GM19372 (cell line): ENCODE measurements around the gene LPCAT1.

Experiments
- ATAC-seq: cut with Tn5 transposase; IDR thresholded peaks from one replicate; pipeline ENCODE4 v1.9.1; 2021; ENCODE audit warnings: mild to moderate bottlenecking, low read depth, moderate library complexity; ENCODE audit not compliant: unreplicated experiment

LPCAT1 gene

DNA sequence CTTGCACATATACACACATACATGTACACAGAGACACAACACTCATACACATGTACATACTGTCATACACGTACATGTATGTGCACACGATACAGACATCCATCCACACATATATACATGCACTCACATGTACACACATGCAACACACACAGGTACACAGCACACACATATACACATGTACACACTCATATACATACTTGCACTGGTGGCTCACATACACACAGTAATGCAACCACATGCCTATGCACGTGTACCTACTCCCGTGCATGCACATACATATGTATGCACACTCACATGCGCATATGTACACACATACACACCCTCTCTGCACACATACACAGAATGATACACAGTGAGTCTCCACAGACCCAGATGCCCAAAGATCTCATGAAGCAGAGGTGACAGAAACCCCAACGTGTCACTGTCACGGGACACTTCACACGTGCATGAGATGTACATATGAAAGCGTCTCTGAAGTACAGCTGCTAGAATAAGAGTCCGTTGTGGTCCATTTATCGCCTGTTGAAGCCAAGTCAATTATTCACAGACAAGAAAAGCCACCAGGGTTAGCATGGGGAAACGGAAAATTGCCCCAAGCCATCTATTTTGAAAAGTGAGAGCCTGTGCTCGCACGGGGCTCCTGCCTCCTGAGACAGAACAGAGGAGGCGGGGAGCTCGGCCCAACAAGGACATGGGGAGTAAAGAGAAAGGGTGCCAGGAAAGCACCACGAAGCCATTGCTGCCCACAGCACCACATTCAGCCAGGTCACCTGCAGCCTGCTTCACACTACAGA lies 24.9 kb downstream of the LPCAT1 start:
- ATAC-seq: peak; percentile 38

DNA sequence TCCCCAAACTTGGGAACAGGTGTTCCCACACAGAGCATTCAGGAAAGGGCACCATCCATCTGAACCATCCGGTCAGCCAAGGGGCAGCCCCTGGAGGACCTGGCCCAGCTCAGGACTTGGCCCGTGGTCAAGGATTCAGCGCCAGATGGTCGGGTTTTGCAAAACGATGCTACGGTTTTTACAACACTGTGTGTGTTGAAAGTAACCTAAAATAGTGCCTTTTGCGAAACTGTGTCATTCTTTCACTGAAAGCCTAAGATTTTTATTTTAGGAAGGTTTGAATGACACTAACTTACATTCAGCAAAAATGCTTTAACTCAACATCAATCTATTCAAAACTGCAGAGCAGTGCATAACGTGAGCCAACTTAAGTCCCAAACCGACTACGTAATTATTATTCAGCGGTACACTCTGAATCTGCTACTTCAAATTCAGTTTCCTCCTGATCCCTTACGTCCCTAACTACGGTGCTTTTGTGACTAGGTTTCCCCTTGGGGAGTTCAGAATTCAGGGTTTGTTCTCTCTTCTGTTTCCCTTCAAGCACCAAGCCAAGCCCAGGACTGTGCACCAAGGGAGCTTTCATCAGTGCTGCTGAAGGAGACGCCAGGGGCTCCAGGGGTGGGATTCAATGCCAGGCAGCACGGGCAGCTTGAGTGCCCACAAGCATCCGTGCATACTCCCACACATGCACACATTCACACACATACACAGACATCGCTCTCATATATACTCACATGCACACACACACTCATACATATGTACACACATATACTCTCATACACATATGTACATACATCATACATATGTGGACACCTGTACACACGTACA lies 25.8 kb downstream of the LPCAT1 start:
- no peak for ATAC-seq

DNA sequence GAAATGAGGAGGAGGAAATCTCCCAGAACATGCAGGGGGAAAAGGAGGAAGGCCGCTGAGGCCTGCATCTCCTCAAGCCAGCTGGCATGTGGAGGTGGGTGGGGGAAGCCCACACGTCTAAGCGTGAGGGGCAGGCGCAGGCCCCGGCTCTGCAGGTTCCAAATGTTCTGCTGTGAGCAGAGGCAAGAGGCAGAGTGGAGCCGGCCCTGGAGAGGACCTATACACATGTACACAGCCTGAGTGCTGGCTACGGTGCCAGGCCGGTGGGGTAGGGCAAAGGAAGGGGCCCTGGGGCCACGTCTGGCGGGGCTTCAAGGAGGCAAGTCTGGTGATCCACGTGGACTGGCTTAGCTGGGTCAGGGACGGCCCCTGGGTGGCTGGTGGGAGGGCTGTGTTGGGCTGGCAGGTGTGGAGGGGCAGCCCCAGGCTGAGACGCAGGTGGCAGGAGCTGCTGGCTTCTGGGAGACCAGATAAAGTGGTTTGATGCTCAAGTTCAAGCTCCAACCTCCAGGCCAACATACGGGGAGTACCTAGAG lies 26.4 kb downstream of the LPCAT1 start:
- ATAC-seq: no peak

DNA sequence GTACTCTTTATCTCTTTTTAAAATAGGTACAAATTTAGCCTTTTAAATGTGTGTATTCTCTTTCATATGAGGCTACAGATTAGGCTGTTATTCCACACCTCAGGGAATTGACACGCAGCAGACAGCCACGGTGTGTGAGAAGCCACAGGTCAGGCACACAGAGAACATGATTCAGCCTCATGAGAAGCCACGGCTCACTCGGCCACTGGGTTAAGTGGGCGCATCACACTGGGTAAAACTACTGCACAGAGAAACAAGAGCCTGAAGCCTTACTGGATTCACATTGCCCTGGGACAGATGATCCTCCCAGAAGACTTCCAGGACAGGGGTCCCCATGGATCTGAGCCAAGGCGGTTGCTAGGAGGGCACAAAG lies 28.2 kb downstream of the LPCAT1 start:
- ATAC-seq: no peak

DNA sequence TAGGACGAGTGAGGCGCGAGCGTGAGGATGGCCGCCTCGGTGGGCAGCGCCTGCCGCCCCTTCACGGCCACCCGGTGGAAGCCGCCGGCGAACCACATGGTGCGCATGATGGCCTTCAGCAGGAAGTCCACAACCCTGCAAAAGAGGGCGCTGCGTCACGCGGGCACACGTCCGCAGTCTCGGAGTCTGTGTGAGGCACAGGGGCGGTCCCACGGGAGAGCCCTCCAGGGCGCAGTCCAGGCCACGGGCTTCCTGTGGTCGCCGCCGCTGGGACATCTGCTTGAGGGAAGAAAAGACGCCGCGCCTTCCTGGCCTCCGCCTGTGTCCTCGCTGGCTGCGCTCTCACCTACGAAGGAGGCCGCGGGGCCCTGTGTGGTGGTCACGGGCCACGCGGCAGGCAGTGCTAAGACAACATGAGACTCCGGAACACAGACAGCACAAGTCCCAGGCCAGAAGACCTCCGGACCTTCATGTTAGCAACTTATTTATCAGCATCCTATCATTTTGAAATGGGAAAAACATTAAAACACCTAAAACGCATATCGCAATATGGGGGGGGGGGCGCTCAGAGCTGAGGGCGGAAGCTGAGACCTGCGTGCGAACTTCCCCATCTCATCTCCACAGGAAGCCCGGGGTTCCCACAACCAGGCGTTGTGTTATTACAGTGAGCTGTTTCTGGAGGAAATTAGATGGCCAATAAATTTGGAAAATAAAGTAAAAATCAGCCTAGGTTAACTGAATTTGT lies 28.8 kb downstream of the LPCAT1 start:
- ATAC-seq: peak; percentile 32

DNA sequence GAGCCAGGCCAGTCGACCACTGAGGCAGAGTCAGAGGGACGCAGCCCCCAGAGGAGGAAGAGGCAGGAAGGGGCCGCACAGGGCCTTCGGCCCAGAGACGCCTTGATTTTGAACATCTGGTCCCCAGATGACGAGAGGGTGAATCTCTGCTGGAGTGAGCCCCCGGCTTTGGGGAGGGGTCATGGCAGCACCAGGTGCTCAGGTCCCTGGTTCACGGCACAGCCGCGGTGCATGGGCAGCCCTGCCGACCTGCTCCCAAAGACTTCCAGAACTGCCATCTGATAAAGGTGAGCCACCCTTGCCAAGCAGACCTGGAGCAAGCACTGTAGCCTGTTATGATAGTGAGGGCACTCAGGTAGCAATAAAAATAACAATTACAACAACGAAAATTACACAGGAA lies 29.8 kb downstream of the LPCAT1 start:
- ATAC-seq: no peak

DNA sequence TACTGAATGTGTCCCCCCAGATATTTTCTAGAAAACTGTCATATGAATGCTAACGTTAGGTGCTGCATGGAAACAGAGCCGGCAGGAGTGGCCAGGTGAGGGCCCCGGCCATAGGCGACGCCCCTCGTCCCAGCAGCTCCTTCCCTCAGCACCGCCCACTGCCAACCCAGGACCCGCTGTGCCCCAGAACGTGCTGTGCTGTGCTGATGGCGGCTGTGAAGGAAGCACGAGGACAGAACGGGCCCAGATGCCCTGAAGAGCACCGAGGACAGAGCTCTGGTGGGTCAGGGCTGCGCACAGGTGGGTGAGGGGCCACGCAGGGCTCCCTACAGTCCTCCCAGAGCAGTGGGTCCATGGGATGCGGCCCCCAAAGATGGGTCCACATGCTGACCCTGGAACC lies 30.3 kb downstream of the LPCAT1 start:
- ATAC-seq: no peak

DNA sequence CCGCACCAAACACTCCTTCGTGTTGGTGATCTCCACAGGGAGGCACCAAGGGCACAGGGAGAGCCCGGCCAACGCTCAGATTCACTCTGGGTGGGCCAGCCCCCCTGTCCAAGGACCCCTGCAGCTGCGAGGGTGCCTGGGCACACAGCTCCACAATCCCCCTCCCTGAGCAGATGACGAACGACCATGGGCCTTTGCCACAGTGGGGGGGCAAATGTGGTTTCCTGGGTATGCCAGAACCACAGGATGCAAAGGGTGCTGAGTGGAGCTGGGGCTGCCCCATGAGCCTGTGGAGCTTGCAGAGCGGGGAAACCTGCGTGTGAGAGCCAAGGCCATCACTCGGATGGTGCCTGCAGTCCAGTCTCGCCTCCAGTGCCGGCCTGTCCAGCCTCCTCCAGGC lies 31.0 kb downstream of the LPCAT1 start:
- no peak for ATAC-seq

DNA sequence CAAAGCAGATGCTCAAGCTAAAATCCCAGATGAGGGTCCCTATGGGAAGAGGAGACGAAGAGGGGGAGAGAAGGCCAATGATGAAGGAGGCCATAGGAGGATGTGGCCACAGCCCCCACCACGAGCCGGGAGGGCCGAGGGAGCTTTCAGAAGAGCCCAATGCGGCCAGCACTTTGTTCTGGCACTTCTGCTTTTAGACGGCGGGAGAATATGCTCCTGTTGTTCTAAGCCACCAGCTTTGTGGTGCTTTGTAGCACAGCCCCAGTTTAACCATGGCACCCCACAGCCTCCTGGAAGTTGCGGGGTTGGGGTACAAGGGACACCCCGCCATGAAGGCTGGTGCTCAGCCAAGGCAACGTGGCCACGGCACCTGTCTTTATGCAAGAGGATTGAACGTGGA lies 33.4 kb downstream of the LPCAT1 start:
- no peak for ATAC-seq

DNA sequence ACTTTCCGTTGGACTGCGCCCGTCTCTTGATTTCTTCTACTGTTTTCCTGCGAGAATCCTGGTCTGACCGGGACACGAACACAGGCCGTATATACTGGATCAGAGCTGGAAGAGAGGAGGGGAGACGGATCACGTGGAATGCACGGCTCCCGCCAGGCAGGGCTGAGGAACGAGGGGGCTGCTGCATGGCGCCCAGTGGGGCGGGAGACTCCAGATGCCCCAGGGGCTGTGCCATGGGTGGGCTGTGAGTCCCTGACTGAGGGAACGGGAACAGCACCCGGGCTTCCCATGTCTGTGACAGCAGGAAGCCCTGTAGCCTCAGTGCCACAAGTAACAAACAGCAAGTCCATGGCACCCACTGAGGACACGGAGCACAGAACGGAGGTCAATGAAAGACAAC lies 34.0 kb downstream of the LPCAT1 start:
- no peak for ATAC-seq

DNA sequence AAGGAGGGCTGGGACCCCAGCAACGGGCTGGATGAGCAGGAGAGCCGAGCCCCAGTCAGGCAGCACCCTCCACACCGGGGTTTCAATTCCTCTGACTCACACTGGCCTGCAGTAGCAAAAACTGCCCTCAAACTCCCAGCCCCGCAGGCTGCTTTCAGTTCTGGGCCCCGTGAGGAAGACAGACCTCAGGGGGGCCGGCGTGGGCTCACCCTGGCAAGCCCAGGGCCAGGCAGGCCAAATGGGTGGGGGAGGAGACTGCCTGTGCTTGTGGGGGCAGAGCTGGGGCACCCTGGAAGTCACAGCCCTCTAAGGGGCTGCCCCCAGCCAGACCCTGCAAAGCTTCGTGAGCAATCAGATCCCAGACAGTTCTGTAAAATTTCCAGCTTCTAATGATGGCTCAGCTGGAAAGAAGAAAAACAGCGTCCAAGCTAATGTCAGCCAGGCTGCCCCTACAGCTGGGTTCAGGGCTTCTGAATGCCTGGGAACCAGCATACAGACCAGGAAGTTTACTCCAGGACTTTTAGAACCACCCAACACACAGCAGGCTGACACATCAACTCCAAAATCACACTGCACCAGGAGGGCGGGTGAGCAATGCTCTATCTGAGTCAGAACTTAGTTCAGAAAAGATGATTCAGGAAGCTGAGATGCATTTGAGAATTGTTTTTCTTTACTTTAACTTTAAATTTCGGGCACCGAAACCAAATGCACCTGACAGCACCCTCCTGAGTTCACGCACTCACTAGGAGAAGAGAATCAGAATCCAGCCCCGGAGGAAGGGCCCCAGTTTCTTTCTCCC lies 34.7 kb downstream of the LPCAT1 start:
- peak; percentile 39 for ATAC-seq

DNA sequence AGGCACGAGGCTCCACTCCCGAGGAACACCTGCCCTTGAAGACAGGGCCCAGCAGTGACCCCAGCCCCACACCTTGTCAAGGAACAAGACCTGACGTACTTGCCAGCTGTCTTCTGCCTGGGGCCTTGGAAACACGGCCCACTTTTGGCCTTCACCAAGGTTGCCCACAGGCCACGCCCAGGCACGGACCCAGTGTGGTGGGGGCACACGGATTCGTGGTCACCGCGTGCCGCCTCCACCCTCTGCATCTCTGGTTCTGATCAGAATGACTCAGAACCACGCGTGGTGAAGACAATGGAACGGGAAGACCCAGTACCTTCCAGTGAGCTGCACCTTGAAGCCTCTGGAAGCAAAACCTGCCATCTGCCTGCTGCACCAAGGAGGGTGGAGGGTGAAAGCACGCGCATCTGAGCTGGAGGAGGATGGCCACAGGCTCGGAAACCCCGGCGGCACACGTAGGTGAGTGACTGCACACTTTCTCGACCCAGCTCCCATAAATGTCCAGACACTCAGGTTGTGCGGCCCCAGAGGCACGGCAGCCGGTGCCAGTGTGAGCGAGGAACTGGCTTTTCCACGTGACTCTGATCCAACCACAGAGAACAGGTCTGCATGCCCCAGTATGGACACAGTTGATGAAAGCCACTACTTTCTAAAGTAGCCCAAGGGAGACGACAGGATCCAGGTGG lies 36.5 kb downstream of the LPCAT1 start:
- ATAC-seq: no peak

DNA sequence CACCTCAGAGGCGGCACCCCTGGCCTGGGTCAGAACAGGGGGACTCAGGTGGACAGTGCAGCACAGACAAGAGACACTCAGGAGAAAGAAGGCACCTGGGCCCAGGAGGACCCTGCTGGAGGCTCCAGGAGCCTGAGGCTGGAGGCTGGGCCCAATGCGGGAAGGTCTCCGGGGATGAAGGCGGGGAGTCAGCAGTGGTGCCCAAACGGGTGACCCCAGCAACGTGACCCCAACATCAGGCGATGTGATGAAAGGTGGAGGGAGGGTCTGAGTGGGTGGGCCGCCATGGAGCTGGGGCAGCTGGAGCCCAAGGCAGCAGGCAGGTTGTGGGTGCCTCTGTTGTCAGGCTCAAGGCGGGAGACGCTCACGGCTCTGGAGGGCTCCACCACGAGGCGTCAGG lies 37.5 kb downstream of the LPCAT1 start:
- ATAC-seq: no peak

DNA sequence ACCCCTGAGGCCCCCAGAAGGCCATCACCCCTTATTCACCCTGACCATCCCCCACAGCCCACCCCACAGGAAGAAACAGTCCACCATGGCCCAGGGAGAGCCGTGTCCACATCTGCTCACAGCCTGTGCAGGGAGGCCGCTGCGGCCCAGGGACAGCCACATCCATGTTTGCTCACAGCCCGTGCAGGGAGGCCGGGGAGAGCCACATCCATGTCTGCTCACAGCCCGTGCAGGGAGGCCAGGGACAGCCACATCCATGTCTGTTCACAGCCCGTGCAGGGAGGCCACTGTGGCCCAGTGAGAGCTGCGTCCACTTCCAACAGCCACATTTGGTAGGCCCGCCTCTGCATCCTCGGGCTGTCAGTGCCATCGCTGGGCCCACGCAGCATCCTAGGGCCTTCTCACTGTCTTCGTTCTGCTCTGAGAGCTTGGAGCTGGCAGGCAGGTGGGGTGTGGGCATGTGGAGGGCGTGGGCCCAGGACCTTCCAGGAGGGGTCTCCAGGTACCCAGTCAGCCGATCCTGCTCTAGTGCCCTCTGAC lies 38.1 kb downstream of the LPCAT1 start:
- no peak for ATAC-seq

DNA sequence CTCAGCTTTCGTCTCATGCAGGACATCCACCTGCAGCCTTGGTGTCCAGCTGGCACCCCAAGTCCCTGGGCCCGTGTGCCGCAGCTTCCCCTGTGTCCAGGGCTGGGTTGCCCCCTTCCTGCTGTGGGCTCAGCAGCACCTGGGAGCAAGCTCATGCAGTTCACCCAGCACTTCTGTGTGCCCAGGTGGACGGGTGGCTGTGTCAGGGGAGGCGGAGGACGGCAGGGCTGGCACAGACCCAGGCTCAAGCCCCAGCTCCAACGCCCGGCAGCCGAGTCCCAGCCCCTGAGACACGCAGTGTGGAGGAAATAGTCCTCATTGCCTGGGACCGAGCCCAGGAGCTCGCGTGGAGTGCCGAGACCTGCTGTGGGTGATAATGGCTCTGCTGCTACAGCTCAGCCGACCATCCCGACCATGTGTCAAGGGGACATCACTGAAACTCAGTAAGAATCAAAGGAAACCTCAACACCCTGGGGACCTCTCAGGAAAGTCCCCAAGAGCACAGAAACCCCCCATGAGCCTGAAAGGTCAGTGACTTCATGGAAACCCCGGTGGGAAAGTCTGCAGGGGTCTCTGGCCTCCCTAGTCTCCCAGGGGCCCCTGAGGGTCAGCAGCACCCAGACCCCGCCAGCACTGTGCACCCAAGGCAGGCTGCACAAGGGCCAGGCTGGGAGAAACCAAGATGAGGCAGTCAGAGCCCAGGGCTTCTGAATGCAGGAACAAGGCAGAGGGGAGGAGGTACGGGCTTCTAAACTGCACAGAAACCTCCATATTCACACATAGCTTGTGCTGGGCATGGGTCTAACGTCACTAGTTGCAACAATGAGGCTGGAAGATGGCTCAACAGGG lies 38.8 kb downstream of the LPCAT1 start:
- ATAC-seq: peak; percentile 58

DNA sequence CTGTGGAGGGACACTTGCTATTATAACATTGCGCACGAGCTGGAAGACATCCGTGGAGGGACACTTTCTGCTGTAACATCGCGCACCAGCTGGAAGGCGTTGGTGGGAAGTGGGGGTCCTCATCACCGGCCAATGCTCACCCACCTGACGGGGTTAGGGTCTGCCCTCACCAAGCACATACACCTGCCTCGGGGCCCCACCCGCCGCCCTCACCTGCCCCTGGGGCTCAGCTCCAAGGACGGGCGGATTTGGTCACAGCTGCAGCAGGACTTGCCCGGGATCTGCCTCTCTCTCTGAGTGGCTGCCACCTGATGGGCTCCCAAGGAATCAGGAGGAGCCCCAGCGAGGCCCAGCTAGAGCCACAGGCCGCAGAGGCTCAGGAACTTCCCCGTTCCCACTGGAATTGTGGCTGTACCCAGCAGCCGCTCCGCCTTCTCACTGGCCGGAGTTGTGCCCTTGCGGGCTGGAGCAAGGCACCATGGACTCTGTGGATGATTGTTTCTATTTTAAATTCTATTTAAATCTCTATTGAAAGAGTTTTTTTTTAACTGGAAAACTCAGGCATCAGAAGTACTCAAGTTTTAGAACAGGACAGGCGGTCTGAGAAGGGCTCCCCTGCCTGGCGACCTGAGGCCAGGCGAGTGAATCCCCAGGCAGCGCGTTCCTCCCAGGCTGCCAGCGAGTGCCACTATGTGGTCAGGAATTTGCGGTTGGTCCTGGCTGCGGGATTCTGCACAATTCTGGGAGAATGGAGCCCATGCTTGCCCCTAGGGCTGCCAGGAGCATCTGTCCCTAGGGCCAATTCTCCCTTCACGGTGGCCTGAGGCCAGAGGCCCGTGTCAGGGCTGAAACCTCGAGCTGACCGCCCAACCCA lies 39.7 kb downstream of the LPCAT1 start:
- no peak for ATAC-seq

DNA sequence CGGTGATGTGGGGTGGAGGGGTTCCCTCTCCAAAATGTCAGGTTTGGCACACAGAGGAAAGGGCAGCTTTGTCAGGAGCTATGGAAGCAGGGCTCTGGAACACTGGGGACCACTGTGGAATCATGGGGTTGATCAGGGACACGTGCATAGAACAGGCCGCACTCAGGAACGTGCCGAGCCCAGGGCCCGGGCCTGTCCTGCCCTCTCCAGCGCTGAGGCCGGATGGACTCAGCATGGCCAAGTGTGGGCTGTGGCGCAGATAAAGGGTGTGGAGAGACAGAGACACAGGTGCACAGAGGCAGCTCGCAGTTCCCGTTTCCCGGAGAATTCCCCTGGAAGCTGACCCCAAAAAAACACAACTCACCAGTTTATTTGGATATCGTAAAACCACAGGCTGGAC lies 40.7 kb downstream of the LPCAT1 start:
- no peak for ATAC-seq

DNA sequence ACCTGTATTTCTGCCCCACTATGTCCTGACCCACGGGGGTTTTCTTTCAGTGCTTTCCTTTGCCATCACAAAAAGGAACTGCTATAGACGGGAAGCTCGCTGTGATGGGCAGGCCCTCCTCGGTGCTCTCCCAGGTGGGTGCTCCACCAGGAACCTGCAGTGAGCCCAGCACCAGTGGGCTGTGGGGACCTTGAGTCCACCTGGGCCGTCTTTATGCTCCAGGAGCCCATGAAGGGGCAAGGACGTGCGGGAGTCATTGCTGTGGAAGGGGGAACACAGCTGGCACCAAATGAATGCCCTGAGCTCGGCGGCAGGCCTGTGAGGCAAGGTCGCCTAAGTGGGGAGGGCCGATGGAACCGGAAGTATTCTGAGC lies 41.8 kb downstream of the LPCAT1 start:
- no peak for ATAC-seq
